ENCODE results near the gene PRAC2. TPM values are rescaled to one million over a fixed set of nuclear protein-coding genes. Genes with fewer than 3 reads are reported as not detected.

Gene PRAC2
- polyA plus RNA-seq, 1 donor (not counting 4 experiments of a cell fraction or from before 2014, with no cell fraction given) = not detected

- DNase-seq (ENCODE audit: low read depth, low spot score) = no peak
- no peak overlapping the region for H3K4me3 ChIP-seq (ENCODE audit: control insufficient read depth in 2 of 3, extremely low read depth in 1 of 3, insufficient read depth in 2 of 3, low read depth in 1 of 3, low read length in 3 of 3)
- dilution Hi-C loops (cut with MboI; ENCODE audit: extremely low pct_ligation_motif_present, low sequenced_read_pairs) = loop anchor here (25.0 kb wide), 1 partner anchor 95 kb away; no protein-coding TSS in a partner anchor
- no peaks in the 10 kb centered on the region for H3K36me3 ChIP-seq (ENCODE audit: control insufficient read depth in 2 of 2, extremely low read depth in 1 of 2, insufficient read depth in 2 of 2, low read length in 2 of 2)
- peaks cover 67% of the 10 kb centered on the region for H3K27me3 ChIP-seq (ENCODE audit: control insufficient read depth, extremely low read depth, insufficient read depth, low read length)
- H2AFZ ChIP-seq (ENCODE audit: control insufficient read depth, low read length) = no peak overlapping the region
- no peak for TF ChIP-seq EZH2 (IDR thresholded peaks at IDR 0.05; ENCODE audit: low read length)
- no peak for TF ChIP-seq CTCF (optimal IDR thresholded peaks at IDR 0.05 in 1 of 3, IDR thresholded peaks at IDR 0.05 in 1 of 3, conservative IDR thresholded peaks at IDR 0.05 in 1 of 3; ENCODE audit: extremely low read depth in 1 of 3, insufficient read depth in 2 of 3, low read length in 3 of 3)
- no peaks in the 10 kb centered on the region for H4K20me1 ChIP-seq (ENCODE audit: control insufficient read depth, extremely low read depth, insufficient read depth, low read length)
- no peaks in the 10 kb centered on the region for H3K9me3 ChIP-seq (ENCODE audit: control insufficient read depth, low read depth, low read length)
- no peak overlapping the region for H3K4me2 ChIP-seq (ENCODE audit: control insufficient read depth, extremely low read depth, insufficient read depth, low read depth, low read length)
- H3K9me1 ChIP-seq (ENCODE audit: control insufficient read depth, extremely low read depth, insufficient read depth, low read length) = no peaks in the 10 kb centered on the region
- no peak for FAIRE-seq
- no peak overlapping the region for H3K9ac ChIP-seq (ENCODE audit: control insufficient read depth, extremely low read depth, insufficient read depth, low read length)
- H3K27ac ChIP-seq (ENCODE audit: control insufficient read depth, insufficient read depth, low read length) = no peak overlapping the region
- no peaks in the 10 kb centered on the region for H3K79me2 ChIP-seq (ENCODE audit: control insufficient read depth, insufficient read depth, low read length)
- H3K4me1 ChIP-seq (ENCODE audit: control insufficient read depth, extremely low read depth, insufficient read depth, low read length) = no peaks in the 10 kb centered on the region
These were observed 34.6 kb downstream of the PRAC2 start for GRCh38 chr17:48757524-48757961.

GRCh38 chr17:48759288-48759687 is 36.3 kb downstream of the PRAC2 start:
- Histone ChIP-seq H3K4me2 (ENCODE audit: control insufficient read depth, extremely low read depth, insufficient read depth, low read depth, low read length) (no peak overlapping the region), H3K36me3 (ENCODE audit: control insufficient read depth in 2 of 2, extremely low read depth in 1 of 2, insufficient read depth in 2 of 2, low read length in 2 of 2) (no peaks in the 10 kb centered on the region), H3K27me3 (ENCODE audit: control insufficient read depth, extremely low read depth, insufficient read depth, low read length) (peaks cover 57% of the 10 kb centered on the region), H3K4me1 (ENCODE audit: control insufficient read depth, extremely low read depth, insufficient read depth, low read length) (no peaks in the 10 kb centered on the region), H3K9me3 (ENCODE audit: control insufficient read depth, low read depth, low read length) (no peaks in the 10 kb centered on the region), H2AFZ (ENCODE audit: control insufficient read depth, low read length) (no peak overlapping the region), H3K79me2 (ENCODE audit: control insufficient read depth, insufficient read depth, low read length) (no peaks in the 10 kb centered on the region), H3K27ac (ENCODE audit: control insufficient read depth, insufficient read depth, low read length) (no peak overlapping the region), H3K9ac (ENCODE audit: control insufficient read depth, extremely low read depth, insufficient read depth, low read length) (no peak overlapping the region), H4K20me1 (ENCODE audit: control insufficient read depth, extremely low read depth, insufficient read depth, low read length) (no peaks in the 10 kb centered on the region), H3K4me3 (ENCODE audit: control insufficient read depth in 2 of 3, extremely low read depth in 1 of 3, insufficient read depth in 2 of 3, low read depth in 1 of 3, low read length in 3 of 3) (no peak overlapping the region), H3K9me1 (ENCODE audit: control insufficient read depth, extremely low read depth, insufficient read depth, low read length) (no peaks in the 10 kb centered on the region)
- FAIRE-seq = no peak
- TF ChIP-seq EZH2 (IDR thresholded peaks at IDR 0.05; ENCODE audit: low read length) (no peak), CTCF (optimal IDR thresholded peaks at IDR 0.05 in 1 of 3, IDR thresholded peaks at IDR 0.05 in 1 of 3, conservative IDR thresholded peaks at IDR 0.05 in 1 of 3; ENCODE audit: extremely low read depth in 1 of 3, insufficient read depth in 2 of 3, low read length in 3 of 3) (no peak)
- no peak for DNase-seq (ENCODE audit: low read depth, low spot score)
- dilution Hi-C loops (cut with MboI; ENCODE audit: extremely low pct_ligation_motif_present, low sequenced_read_pairs) = loop anchor here (25.0 kb wide), 1 partner anchor 97 kb away; no protein-coding TSS in a partner anchor

Measured in keratinocyte (primary cell).